IPS DF 19.7 (cell line): ENCODE measurements around the gene MRPL55.

Source experiments
- DNase-seq: peaks from one replicate; pipeline ENCODE4 v3.0.0-alpha.2; 2013; ENCODE audit warnings: low read depth, low spot score

The MRPL55 gene

GRCh38 chr1:228109073-228109961 is at the start of gene MRPL55:
Gene MRPL55 (minus strand): TSS chr1:228109299. CDS start chr1:228108260, 1,039 bp downstream.
- DNase-seq: peak; percentile 56

GRCh38 chr1:228158151-228159007 is 49.3 kb upstream of the MRPL55 start:
- DNase-seq: no peak

- DNase-seq: no peak
These were observed 48.6 kb upstream of the MRPL55 start for GRCh38 chr1:228157729-228158126.

- DNase-seq: no peak
These were observed 48.0 kb upstream of the MRPL55 start for GRCh38 chr1:228156941-228157728.

- no peak for DNase-seq
These were observed 47.4 kb upstream of the MRPL55 start for GRCh38 chr1:228156515-228156881.

GRCh38 chr1:228155596-228156514 is 46.8 kb upstream of the MRPL55 start:
- DNase-seq: no peak

GRCh38 chr1:228154670-228155571 is 45.8 kb upstream of the MRPL55 start:
- DNase-seq: no peak

GRCh38 chr1:228154021-228154669 is 45.0 kb upstream of the MRPL55 start:
- DNase-seq: no peak

GRCh38 chr1:228152918-228153258 is 43.8 kb upstream of the MRPL55 start:
- no peak for DNase-seq

- no peak for DNase-seq
These were observed 43.2 kb upstream of the MRPL55 start for GRCh38 chr1:228152097-228152917.

- no peak for DNase-seq
These were observed 42.3 kb upstream of the MRPL55 start for GRCh38 chr1:228151180-228151925.

- no peak for DNase-seq
These were observed 41.5 kb upstream of the MRPL55 start for GRCh38 chr1:228150461-228151179.

- DNase-seq: no peak
These were observed 41.0 kb upstream of the MRPL55 start for GRCh38 chr1:228150120-228150460.

- DNase-seq: no peak
These were observed 40.5 kb upstream of the MRPL55 start, which contains the start of gene GJC2 for GRCh38 chr1:228149406-228150119. Gene GJC2 (plus strand): TSS chr1:228149930. CDS start chr1:228157759, 7,829 bp downstream.

- DNase-seq: no peak
These were observed 39.9 kb upstream of the MRPL55 start for GRCh38 chr1:228148935-228149405.

- no peak for DNase-seq
These were observed 39.2 kb upstream of the MRPL55 start for GRCh38 chr1:228148196-228148861.
